Hematopoietic multipotent progenitor cell treated with erythropoietin and hydrocortisone succinate and interleukin-3 and kit ligand, for 4 days (in vitro differentiated cells): ENCODE results near the gene PSORS1C1.
"Not testable (repeated sequence)": the region's sequence is repeated elsewhere in the genome, so short reads cannot be mapped to it uniquely, and the experiment has no call there.

Experiments used
- DNase-seq: peaks from one replicate; pipeline ENCODE4 v3.0.0-alpha.2; 2015

PSORS1C1 gene

DNA sequence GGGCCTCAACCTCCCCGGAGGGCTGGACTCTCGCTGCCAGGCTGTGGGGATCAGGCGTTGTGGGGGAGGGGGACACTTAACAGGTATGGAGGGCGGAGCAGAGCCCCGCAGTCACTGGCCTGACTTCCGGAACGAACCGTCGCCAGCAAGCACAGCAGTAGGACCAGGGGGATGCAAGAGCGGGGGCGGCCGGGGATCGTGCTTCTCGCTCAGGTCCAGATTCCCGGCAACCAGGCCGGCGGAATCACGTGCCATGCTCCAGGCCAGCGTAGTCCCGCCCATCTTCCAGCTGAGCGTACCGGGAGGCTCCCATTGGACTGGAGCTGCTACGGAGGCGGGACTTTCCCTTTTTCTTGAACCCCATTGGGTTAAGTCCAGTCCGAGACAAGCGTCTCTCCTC lies 65.9 kb downstream of the PSORS1C1 start:
- peak; percentile 91 for DNase-seq

DNA sequence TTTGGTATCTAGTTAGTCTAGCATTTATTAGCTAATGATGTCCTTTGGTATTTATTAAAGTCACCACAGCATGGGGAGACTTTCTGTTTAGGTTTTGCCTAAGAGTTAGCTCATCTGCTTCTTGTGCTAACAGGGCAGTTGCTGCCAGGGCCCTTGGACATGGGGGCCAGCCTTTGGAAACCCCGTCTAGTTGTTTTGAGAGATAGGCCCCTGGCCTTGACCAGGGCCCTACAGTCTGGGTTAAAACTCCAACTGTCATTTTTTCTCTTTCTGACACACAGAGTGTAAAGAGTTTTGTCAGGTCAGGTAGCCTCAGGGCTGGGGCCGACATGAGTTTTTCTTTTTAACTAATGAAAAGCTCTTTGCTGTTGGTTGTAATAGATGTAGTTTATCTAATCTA lies 68.7 kb downstream of the PSORS1C1 start:
- DNase-seq = not testable (repeated sequence)

DNA sequence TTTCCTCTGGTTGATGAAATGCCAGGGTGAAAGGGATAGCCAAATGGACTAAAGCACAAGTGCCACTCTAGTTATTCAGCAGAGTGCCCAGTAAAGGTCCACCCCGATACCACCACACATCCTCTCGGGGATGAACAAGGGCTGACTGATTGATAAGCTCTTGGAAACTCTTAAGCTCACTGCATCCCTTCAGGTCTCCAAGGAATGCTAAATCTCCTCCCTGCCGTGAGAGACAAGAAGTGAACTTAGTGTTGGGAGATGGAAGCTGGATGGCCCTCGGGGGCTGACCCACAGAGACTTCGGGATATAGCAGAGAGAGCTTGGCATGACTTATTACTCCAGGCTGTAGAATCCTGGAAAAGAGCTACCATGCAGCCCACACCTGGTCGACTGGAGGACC lies 69.3 kb downstream of the PSORS1C1 start:
- DNase-seq = not testable (repeated sequence)

DNA sequence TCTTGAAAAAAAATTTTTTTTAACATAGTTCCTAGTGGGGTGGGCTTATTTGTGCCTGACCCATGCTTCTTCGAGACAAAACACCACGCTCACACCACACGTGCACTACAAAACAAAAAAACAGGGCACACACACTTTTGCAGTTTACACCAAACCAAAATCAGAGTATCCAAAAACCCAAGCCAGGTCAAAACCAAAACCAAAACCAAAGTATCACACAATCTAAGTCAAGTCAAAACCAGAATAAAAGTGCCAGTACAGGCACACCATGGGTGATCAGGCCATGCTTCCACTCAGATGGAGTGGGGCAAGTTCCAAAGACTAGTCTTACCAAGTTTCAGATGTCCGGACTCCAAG lies 71.1 kb downstream of the PSORS1C1 start:
- DNase-seq = not testable (repeated sequence)

DNA sequence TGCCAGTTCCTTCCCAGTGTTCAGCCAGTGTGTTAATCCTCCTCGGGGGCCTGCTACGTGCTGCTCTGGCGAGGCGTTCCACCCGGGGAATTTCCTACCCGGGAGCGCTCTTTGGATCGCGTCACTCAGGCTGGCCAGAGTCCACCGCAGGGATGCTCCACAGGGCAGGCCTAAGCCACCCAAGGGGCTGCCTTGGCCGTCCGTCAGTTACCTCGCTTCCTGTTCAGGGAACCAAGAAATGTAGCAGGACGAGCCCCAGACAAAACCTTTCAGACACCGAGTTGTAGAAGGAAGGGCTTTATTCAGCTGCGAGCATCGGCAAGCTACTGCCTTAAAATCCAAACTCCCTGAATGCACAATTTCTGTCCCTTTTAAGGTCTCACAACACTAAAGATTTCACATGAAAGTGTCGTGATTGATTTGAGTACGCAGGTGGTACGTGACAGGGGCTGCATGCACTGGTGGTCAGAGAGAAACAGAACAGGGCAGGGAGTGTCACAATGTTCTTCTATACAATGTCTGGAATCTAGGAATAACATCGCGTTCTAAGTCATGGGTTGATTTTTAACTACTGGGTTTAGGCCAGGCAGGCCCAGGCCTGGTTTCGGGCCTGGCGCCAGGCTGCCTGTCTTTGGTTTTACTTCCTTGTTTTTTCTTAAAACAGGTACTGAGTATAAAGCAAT lies 71.6 kb downstream of the PSORS1C1 start:
- DNase-seq = no peak

DNA sequence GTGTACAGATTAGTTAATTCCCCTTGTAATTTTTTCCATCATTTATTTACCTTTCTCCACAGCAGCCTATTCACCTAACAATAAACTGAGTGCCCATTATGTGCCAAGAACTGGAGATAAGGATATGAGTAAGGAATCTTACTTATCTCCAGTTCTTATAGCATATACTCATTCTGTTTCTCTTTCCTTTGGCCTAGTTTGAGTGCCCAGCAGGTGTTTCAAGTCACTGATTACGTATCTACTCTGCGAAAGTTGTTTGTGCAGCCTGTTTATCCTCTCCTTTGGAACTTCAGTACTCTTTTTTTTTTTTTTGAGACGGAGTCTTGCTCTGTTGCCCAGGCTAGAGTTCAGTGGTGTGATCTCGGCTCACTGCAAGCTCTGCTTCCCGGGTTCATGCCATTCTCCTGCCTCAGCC lies 73.2 kb downstream of the PSORS1C1 start:
- no peak for DNase-seq

DNA sequence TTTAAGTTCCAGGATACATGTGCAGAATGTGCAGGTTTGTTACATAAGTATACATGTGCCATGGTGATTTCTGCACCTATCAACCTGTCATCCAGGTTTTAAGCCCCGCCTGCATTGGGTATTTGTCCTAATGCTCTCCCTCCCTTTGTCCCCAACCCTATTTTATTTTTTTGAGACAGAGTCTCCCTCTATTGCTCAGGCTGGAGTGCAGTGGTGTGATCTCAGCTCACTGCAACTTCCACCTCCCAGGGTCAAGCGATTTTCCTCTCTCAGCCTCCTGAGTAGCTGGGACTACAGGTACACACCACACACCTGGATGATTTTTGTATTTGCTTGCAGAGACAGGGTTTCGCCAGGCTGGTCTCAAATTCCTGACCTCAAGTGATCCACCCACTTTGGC lies 74.6 kb downstream of the PSORS1C1 start:
- not testable (repeated sequence) for DNase-seq
